Esophagus squamous epithelium (tissue), 4 donors: ENCODE data around the gene RCC1.
"Not testable (repeated sequence)": the region's sequence is repeated elsewhere in the genome, so short reads cannot be mapped to it uniquely, and the experiment has no call there.

Experiments
- CTCF ChIP-seq, 6 experiments: fragments of 450-650 bp in 4 of 6; fragments of 200-600 bp in 2 of 6; sonication (generic) in 2 of 6; IDR thresholded peaks; one replicate each; pipeline ENCODE4 v1.5.1; 2016 to 2019; ENCODE audit warnings: antibody characterized with exemption in 6 of 6, mild to moderate bottlenecking in 4 of 6, moderate library complexity in 4 of 6
- POLR2A ChIP-seq, 4 donors: fragments of 450-650 bp; IDR thresholded peaks; one replicate each; pipeline ENCODE4 v1.6.1; 2017; ENCODE audit warnings: antibody characterized with exemption in 4 of 4, mild to moderate bottlenecking in 4 of 4, moderate library complexity in 3 of 4

- not testable (repeated sequence) for TF ChIP-seq CTCF, POLR2A (IDR thresholded peaks at IDR 0.05)
Observed at GRCh38 chr1:28541414-28542015, 35.7 kb downstream of the RCC1 start.
